GM10266 (cell line): Measurements from ENCODE around the gene ADGRL1.

Experiments
- DNase-seq: peaks from one replicate; pipeline ENCODE4 v3.0.0; 2012; ENCODE audit errors: extremely low spot score
- CTCF ChIP-seq: IDR thresholded peaks from 2 replicates; pipeline ENCODE4 v1.5.1; 2012; ENCODE audit warnings: mild to moderate bottlenecking, low read depth; ENCODE audit not compliant: control insufficient read depth, insufficient read depth; ENCODE audit errors: missing control alignments

ADGRL1 gene

DNA sequence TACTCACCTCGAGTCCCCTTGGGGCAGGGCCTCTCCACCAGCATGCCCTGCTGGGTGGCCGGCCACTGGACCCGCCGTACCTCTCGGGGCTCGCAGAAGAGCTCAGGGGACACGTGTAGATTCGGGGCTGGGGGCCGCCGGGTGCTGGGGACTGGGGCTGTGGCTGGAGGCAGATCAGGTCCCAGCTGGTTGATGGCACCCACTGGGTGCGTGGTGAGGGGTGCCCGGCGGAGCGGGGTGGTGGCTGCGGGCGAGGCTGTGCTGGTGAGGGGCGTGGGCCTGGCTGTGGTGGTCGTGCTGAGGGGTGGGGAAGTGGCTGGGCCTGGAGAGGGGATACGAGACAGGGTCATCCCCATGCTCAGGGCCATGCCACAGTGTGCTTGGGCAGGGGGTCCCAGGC lies 44.7 kb downstream of the ADGRL1 start:
- TF ChIP-seq CTCF, result no peak
- no peak for DNase-seq

- DNase-seq, result no peak
- TF ChIP-seq CTCF, result no peak
Measured at GRCh38 chr19:14160017-14160703, 45.8 kb downstream of the ADGRL1 start.

DNA sequence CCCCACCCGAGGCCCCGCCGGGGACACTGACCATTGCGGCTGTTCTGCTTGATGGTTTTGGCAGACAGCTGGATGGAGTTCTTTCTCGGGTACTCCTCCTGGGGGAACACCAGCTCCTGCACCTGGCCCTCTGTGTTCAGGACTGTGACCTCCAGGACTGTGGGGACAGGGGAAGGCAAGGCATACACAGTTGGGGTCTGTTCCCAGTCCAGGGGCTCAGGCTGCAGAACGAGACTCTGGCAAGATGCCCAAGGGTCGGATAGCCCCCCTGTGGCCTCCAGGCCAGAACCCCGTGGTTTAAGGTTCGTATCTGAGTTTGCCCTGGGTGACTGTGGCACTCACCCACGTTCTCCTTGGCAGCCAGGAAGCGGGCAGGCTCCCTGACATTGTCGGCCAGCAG lies 46.9 kb downstream of the ADGRL1 start:
- DNase-seq, result no peak
- no peak for TF ChIP-seq CTCF

- TF ChIP-seq CTCF, result no peak
- DNase-seq, result no peak
Measured at GRCh38 chr19:14158276-14159023, 47.5 kb downstream of the ADGRL1 start.

GRCh38 chr19:14156971-14157717 lies 48.8 kb downstream of the ADGRL1 start:
- no peak for DNase-seq
- TF ChIP-seq CTCF, result no peak

DNA sequence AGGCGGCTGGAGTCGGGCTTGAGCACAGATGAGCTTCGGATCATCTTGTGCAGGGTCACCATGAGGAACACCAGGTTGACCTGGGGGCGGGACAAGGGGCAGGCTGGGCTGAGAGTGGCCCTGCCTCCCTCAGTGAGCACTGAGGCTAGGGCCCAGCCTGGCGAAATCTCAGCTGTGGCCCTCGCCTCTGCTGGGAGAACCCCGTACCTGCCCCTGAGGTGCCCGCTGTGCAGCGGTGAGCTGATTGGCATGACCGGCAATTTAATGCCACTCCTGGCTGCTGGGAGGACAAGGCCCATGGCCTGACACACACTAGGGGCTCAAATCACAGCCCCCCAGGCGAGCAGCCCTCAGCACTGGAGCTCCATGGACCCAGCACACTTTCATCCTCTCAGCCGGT lies 49.8 kb downstream of the ADGRL1 start:
- no peak for TF ChIP-seq CTCF
- DNase-seq, result no peak

DNA sequence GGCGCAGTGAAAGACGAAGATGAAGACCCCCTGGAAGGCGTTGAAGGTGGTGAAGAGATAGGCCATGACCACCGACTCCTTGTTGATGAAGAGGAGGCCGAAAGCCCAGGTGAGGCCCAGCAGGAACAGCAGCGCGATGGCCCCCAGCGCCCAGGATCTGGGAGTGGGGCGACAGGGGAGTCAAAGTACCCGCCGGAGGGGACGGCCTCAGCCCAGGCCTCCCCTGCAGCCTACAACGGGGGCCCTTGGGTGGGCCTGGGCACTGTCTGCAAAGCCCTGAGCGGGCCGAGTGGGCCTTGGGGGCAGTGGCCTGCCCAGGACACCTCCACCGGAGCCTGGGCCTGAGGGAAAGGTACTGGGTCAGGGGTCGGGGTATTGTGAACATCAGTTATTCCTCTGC lies 50.6 kb downstream of the ADGRL1 start:
- TF ChIP-seq CTCF, result no peak
- DNase-seq, result no peak
